ENCODE data around the gene RUSF1.

The RUSF1 gene

GRCh38 chr16:31496670-31497069 lies 11.5 kb downstream of the RUSF1 start:
- POLR2A ChIA-PET (ENCODE audit: low non-redundant PET) = no interaction called here
- CTCF ChIA-PET = interaction anchor here (0.6 kb wide), 1 partner anchor 13 kb away, joined by 5 read pairs; no protein-coding TSS in a partner anchor
- TF ChIP-seq CTCF (conservative IDR thresholded peaks at IDR 0.05; ENCODE audit: low read depth) = no peak
- no peak for DNase-seq (ENCODE audit: low spot score)
- H3K27ac ChIP-seq = no peak overlapping the region

- POLR2A ChIA-PET (ENCODE audit: low non-redundant PET) = interaction anchor here (0.6 kb wide), 1 partner anchor 380 kb away, joined by 5 read pairs; the partner anchor contains the start of gene ZNF267
- H3K27ac ChIP-seq = no peak overlapping the region
- DNase-seq (ENCODE audit: low spot score) = no peak
- CTCF ChIA-PET = interaction anchor here (0.7 kb wide), 1 partner anchor 222 kb away, joined by 3 read pairs; no protein-coding TSS in a partner anchor
- TF ChIP-seq CTCF (conservative IDR thresholded peaks at IDR 0.05; ENCODE audit: low read depth) = no peak
Observed at GRCh38 chr16:31493506-31494125, 14.6 kb downstream of the RUSF1 start.

- DNase-seq (ENCODE audit: low spot score) = no peak
- POLR2A ChIA-PET (ENCODE audit: low non-redundant PET) = no interaction called here
- CTCF ChIA-PET = interaction anchor here (0.6 to 1.0 kb wide), 2 partner anchors 19 to 369 kb away, joined by 3 to 5 read pairs; no protein-coding TSS in a partner anchor
Observed at GRCh38 chr16:31491778-31492418, 16.3 kb downstream of the RUSF1 start.

DNA sequence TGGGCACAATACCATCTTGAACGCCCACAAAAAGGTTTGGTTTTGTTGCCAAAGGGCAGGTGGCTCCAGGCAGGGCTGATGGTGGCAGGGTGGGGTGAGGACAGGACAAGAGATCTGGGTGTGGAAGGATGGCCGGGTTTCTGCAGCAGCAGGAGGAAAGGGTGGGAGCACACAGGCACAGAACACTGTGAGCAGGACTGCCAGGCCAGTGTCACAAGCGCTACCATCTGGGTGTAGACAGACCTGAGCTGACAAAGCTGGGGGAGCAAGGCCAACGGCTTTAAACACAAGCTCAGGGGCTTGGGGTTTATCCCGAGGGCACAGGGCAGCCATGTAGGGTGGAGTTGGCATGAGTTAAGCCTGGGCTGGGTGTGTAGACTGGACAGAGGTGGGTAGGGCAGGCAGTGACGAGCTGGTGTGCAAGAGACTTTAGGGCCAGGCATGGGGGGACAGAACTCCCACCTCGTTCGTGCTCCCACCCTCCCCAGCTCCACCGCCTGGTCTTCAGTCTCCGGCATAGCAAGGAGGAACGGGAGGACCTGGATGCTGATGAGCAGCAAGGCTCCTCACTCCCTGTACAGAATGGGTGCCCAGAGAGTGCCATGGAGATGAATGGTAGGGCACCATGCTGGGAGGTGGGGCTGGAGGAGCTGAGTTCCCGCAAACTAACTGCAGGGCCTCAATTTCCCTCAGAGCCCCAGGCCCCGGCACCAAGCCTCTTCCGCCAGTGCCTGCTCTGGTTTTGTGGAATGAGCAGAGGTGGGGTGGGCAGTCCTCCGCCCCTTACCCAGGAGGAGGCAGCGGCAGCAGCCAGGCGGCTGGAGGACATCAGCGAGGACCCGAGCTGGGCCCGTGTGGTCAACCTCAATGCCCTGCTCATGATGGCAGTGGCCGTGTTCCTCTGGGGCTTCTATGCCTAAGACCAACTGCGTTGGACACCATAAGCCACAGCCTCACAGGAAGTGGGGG lies 18.3 kb downstream of the RUSF1 start:
- peak overlapping the region; percentile 14 for H3K27ac ChIP-seq
- CTCF ChIA-PET = no interaction called here
- DNase-seq (ENCODE audit: low spot score) = no peak
- POLR2A ChIA-PET (ENCODE audit: low non-redundant PET) = no interaction called here
- no peak for TF ChIP-seq CTCF (conservative IDR thresholded peaks at IDR 0.05; ENCODE audit: low read depth)

More at GRCh38 chr16:31491778-31492418, 16.3 kb downstream of the RUSF1 start:
- no peak for TF ChIP-seq CTCF (conservative IDR thresholded peaks at IDR 0.05; ENCODE audit: low read depth)
- H3K27ac ChIP-seq = no peak overlapping the region

DNA sequence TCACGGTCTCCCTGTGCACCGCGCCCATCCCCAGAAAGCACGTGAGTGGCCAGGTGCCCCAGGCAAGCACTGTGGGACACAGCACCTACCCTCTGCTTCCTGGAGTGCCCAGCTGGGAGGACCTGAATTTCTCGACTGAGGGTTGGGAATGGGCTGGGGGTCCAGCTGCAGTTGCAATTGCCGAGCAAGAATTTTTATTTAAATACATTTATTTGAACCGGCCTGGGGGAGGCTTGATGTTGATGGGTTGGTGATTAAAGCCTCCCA lies 19.0 kb downstream of the RUSF1 start:
- CTCF ChIA-PET = interaction anchor here (0.6 kb wide), 1 partner anchor 22 kb away, joined by 4 read pairs; no protein-coding TSS in a partner anchor
- TF ChIP-seq CTCF (conservative IDR thresholded peaks at IDR 0.05; ENCODE audit: low read depth) = no peak
- no peak for DNase-seq (ENCODE audit: low spot score)
- no peak overlapping the region for H3K27ac ChIP-seq
- POLR2A ChIA-PET (ENCODE audit: low non-redundant PET) = no interaction called here

Measured in RWPE1 (cell line).